GM21360 (cell line): ENCODE data around the gene SLC22A1.
"Not testable (repeated sequence)": the region's sequence is repeated elsewhere in the genome, so short reads cannot be mapped to it uniquely, and the experiment has no call there.

ENCODE experiments used
- ATAC-seq: cut with Tn5 transposase; IDR thresholded peaks from one replicate; pipeline ENCODE4 v1.9.1; 2021; ENCODE audit warnings: mild to moderate bottlenecking, moderate library complexity; ENCODE audit not compliant: unreplicated experiment

The SLC22A1 gene

DNA sequence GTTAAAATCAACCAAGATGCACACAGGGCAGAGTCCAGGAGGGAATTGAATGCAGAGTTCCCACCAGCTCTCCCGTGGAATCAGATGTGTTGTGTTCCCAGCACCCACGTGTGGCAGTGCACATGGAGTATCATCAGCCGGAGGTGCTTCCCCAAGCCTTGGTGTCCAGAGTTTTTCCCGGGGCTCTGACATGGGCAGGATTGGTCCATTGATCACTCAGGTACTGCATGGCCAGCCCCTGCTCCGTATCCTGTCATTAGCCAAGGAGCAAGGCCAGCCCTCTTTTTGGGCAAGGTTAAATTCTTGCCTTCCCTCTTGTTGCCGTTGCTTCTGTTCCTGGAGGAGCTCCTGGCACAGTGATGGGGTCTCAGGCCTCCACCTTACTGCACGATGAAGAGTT is 28.6 kb upstream of the SLC22A1 start:
- no peak for ATAC-seq

DNA sequence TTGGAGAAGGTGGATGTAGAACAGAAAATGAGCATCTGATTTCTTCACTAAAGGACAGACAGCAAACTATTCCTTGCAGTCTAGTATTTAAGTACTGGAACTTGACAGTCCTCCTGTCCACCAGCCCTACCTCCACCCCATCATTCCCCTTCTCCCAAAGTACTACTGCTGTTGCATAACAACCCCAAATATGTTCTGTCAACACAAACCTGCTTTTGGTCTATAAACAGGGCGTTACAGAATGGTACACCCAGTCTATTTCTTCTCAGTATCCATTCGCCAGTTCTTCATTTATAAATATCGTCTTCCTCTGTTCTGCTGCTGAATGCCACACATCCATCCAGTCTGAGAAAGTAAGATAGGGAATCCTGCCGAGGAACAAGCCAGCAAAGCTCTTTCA is 27.7 kb upstream of the SLC22A1 start:
- no peak for ATAC-seq

- ATAC-seq = no peak
Observed at GRCh38 chr6:160095146-160095845, 26.3 kb upstream of the SLC22A1 start.

GRCh38 chr6:160101277-160102205 is 20.1 kb upstream of the SLC22A1 start:
- ATAC-seq = no peak

DNA sequence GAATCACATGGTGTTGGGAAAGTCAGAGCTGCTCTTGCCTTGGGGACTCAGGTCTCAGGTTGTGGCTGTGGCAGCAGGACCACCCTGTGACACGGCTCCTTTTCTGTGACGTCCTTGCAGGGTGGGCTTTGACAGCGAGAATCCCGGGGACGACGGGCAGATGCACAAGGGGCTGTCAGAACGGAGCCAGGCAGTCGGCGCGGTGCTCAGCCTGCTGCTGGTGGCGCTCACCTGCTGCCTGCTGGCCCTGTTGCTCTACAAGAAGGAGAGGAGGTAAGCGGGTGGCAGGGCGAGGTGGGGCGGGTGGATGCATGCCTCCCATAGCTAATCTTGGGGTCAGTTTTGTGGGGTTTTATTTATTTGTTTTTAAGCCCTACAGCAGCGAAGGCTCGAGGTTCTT is 19.2 kb upstream of the SLC22A1 start:
- ATAC-seq = no peak

DNA sequence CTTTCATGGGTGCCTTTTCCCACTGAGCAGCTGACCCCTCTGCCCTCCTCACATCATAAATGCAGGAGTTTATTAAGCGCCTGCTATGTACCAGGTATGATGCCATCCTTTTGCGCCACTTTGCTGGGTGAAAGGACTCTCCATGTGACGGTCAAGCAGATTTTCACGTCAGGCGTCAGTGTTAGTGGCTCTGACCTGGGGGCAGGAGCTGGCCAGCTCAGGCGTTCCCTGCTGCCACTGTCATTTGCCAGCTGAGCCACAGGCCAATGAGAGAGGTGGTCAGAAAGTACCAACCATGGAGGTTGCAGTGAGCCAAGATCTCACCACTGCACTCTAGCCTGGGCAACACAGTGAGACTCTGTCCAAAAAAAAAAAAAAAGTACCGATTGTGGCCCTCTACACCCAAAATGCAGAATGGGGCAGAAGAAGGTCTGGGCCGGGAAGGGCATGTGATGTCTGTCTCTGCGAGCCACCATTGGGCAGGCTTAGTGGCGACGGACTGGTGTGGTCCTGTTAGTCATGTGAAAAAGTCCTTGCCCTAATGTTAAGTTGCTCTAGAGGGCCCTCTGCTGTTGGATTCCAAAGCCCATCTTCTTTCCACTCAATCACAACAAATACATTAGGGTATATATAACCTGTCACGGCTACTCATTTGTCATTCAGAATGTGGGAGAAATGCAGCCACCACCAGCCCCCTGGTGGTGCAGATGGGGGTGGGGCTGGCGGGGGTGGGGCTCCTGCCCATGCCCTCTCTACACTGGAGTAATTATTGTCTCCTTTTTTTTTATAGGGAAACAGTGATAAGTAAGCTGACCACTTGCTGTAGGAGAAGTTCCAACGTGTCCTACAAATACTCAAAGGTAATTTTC is 18.4 kb upstream of the SLC22A1 start:
- ATAC-seq = no peak

- ATAC-seq = no peak
Observed at GRCh38 chr6:160103825-160104100, 17.9 kb upstream of the SLC22A1 start.

- no peak for ATAC-seq
Observed at GRCh38 chr6:160104821-160105517, 16.6 kb upstream of the SLC22A1 start.

GRCh38 chr6:160106010-160106409 is 15.6 kb upstream of the SLC22A1 start:
- no peak for ATAC-seq

- no peak for ATAC-seq
Observed at GRCh38 chr6:160106701-160107100, 14.9 kb upstream of the SLC22A1 start.

GRCh38 chr6:160108077-160108476 is 13.5 kb upstream of the SLC22A1 start:
- no peak for ATAC-seq

- ATAC-seq = no peak
Observed at GRCh38 chr6:160110586-160111123, 11.0 kb upstream of the SLC22A1 start.

- ATAC-seq = no peak
Observed at GRCh38 chr6:160111806-160112205, 9.8 kb upstream of the SLC22A1 start.

DNA sequence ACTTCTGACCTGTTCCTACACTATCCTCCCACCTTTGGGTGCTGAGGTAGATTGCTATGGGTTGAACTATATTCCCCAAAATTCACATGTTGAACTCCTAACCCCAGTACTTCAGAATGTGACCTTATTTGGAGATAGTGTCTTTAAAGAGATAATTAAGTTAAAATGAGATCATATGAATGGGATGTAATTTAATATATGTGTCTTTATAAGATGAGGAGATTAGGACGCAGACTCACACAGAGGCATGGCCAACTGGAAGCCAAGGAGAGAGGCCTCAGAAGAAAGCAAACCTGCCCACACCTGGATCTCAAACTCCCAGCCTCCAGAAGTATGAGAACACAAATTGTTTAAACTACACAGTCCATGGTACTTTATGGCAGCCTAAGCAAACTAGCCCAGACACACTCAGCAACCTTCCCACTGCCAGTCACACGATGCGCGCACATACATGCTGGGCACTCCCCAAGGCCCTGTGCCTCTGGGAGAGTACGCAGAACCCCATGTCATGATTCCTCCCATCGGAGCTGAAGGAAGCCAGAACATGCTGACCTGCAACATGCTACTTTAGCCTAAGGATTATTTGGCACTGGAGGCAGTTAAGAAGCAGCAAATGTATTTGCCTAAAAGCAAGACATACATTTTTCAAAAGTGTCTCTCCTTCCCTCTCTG is 8.9 kb upstream of the SLC22A1 start:
- no peak for ATAC-seq

DNA sequence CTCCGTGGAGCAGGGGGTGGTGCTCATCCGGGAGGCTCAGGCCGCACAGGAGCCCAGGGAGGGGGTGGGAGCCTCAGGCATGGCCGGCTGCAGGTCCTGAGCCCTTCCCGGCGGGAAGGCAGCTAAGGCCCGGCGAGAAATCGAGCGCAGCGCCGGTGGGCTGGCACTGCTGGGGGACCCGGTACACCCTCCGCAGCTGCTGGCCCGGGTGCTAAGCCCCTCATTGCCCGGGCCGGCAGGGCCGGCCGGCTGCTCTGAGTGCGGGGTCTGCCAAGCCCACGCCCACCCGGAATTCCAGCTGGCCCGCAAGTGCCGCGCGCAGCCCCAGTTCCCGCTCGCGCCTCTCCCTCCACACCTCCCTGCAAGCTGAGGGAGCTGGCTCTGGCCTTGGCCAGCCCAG is 7.1 kb upstream of the SLC22A1 start:
- ATAC-seq = not testable (repeated sequence)

- ATAC-seq = no peak
Observed at GRCh38 chr6:160115421-160115820, 6.2 kb upstream of the SLC22A1 start.

DNA sequence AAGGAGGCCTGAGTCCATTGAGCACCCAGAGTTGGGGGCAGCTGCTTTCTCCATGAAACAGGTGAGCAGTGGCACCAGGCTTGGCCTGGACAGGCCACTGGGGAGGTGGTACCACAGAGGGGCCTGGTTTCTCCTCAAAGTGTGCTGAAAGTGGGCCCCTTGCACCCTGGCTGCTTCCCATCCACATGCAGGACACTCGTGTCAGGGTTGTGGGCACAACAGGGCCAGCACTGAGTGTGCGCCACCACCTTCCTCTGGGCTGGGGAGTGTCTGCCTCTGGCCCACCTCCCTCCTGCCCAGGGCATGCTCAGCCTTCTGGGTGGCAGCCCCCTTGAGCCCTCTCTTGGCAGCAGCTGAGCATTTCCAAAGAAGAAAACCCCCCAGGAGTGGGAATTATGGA is 5.2 kb upstream of the SLC22A1 start:
- no peak for ATAC-seq

- ATAC-seq = no peak
Observed at GRCh38 chr6:160117137-160117536, 4.5 kb upstream of the SLC22A1 start.

- ATAC-seq = no peak
Observed at GRCh38 chr6:160118620-160119229, 2.9 kb upstream of the SLC22A1 start.

DNA sequence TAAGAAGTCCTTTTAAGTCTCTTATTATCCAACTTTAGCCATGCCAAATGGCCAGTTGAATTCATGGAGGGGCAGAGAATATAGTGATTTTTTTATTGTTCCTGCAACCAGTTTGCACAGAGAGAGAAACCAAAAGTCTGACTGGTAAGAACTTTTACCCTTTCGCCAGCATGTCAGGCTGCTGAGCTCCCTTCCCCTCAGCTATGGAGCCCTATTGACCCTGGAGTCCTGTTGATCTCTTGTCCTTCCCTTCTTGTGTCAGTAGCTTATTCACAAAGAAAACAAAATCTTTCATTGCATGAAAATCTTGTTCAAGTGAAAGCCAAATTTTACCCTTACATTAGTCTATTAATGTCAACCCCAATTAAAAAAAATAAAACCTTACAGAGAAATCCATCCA is 1.5 kb upstream of the SLC22A1 start:
- no peak for ATAC-seq
